Ureter (tissue), 1 donor: ENCODE results near the gene TTC17. TPM values are rescaled to one million over a fixed set of nuclear protein-coding genes. Genes with fewer than 3 reads are reported as not detected.
"Not testable (repeated sequence)": the region's sequence is repeated elsewhere in the genome, so short reads cannot be mapped to it uniquely, and the experiment has no call there.

Experiments used
- DNase-seq: peaks from one replicate; pipeline ENCODE4 v3.0.0-alpha.2; 2020; ENCODE audit warnings: low spot score
- total RNA-seq: library from RNA; stranded (reverse); gene quantifications from one replicate; pipeline ENCODE4 v1.2.4, GENCODE V29; 2023
- donor health status: DM: yes; HTN: yes; CAD: no.

Gene TTC17
- total RNA-seq, 1 donor from 2014 or later: 148 TPM

GRCh38 chr11:43381802-43382201 is 23.1 kb downstream of the TTC17 start:
- DNase-seq: no peak

DNA sequence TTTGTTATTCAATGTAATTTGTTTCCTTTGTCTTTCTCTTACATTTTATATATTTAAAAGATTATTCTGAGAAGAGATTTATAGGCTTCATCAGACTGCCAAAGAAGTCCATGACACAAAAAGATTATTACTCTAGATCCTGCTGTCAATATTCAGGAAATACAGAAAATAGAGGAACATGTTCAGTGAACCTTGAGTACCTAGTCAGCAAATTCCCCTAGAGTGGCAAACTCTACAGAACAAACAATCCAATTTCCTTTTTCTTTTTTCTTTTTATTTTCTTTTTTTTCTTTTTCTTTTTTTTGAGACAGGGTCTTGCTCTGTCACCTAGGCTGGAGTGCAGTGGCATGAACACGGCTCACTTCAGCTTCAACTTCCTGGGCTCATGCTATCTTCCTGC is 23.9 kb downstream of the TTC17 start:
- no peak for DNase-seq

GRCh38 chr11:43384393-43384792 is 25.7 kb downstream of the TTC17 start:
- DNase-seq: no peak

GRCh38 chr11:43392713-43393112 is 34.0 kb downstream of the TTC17 start:
- no peak for DNase-seq

- no peak for DNase-seq
These were observed 35.1 kb downstream of the TTC17 start for GRCh38 chr11:43393765-43394355.

DNA sequence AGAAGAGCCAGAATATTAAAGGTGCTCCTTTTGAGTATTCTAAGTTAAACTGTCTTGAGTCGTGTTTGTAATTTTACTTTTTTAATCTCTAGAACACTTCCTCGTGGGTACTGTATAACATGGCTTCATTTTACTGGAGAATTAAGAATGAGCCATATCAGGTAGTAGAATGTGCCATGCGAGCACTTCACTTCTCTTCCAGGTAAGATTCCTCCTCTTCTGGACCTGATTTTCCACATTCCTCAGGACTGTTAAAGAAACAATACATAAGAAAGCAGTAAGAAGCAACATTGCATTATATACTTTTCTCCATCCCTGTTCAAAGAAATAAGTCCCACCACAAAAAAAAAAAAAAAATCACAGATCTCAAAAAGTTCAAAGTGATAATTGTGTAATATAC is 37.9 kb downstream of the TTC17 start:
- no peak for DNase-seq

DNA sequence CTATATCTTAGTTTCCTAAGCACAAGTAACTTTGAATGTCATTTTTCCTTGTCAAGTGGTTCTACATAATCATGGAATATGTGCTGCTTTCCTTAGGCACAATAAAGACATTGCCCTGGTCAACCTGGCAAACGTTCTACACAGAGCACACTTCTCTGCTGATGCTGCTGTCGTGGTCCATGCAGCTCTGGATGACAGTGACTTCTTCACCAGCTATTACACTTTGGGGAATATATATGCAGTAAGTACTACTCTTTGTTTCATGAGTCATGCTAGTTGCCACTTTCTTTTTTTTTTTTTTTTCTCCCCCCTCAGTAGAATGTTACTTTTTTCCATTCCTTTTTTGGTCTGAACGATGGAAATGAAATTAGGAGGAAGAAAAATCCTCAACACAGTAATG is 38.5 kb downstream of the TTC17 start:
- no peak for DNase-seq

DNA sequence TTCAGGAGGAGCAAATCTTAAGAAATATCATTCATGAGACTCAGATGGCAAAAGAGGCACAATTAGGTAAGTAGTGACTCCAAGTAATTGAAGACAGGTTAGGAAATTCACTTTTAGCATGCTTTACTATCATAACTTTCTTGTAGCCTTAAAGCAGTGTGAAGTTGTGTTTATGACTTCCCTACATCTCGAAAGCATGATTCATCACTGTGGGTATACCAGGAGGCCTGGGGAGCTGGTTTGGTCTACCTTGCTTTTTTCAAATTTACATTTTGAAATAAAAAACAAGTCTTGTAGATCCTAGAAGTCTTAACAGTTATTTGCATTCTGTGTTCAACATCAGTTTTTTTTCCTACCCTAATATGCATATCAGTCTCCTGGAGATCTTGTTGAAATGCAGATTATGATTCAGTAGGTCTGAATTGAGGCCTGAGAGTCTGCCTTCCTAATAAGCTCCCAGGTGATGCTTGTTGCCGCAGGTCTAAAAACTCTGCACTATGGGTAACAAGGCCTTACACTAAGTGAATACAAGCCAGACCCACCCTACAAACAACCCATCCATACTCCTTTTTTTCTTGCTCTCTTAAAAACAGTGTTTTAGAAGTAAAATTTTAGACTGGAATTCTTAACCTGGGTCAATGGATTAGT is 41.4 kb downstream of the TTC17 start:
- DNase-seq: no peak

DNA sequence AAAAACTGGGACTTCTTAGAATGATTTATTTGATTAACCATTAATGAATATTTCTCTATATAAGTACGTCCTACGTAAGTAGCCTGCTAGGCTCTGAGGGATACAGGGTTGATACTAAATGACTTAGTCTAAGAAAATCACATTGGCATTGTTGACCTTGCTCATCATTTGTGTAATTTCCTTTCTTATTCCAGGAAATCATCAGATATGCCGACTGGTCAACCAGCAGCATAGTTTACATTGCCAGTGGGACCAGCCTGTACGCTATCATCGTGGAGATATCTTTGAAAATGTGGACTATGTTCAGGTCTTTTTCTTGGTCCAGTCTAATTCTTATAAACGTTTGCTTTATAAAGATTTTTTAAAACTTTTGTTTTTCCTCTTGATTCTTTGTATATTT is 42.5 kb downstream of the TTC17 start:
- no peak for DNase-seq

DNA sequence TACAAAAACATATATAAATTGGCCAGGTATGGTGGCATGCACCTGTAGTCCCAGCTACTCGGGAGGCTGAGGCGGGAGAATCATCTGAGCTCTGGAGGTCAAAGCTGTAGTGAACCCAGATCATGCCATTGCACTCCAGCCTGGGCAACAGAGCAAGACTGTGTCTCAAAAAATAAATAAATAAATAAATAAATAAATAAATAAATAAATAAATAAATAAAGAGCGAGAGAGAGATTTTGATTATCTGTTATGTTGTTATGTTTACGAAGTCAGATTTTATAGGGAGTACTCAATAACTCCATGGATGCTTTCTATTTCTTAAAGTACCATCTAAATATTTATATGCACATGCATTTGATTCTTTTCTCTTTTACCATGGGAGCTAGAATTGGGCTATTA is 43.1 kb downstream of the TTC17 start:
- not testable (repeated sequence) for DNase-seq

DNA sequence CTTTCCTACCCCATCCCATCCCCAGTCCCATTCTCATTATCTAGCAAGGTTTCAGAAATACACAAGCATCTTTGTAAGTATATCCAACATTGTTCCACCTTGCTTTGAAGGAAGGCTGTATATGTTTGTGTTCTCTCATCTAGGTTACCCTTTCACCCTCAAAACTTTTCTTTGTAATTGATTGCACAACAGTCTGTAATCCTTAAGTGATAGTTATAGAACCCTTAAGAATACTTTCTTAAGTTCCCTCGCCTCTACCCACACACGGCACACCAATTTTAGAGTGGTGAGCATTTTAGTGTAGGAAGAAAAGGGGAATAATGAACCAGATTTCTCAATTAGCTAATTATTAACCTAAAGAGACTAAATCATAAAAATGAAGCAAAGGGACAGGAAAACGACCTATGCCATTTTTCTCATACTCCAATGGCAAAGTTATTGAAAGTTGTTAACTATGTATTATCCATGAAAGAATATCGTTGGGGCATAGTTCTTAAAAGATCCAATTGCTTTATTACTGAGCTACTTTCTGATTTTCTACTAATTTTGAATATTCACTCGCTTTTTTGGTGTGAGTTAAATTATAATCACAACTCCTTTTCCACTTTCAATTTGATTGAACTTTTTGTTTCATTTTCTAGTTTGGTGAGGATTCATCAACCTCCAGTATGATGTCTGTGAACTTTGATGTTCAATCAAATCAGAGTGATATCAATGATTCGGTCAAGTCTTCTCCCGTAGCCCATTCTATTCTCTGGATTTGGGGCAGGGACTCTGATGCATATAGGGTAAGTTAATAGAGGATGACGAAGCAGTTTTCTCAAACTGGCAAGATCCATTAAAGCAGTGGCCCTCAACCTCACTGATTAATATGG is 44.9 kb downstream of the TTC17 start:
- DNase-seq: no peak

DNA sequence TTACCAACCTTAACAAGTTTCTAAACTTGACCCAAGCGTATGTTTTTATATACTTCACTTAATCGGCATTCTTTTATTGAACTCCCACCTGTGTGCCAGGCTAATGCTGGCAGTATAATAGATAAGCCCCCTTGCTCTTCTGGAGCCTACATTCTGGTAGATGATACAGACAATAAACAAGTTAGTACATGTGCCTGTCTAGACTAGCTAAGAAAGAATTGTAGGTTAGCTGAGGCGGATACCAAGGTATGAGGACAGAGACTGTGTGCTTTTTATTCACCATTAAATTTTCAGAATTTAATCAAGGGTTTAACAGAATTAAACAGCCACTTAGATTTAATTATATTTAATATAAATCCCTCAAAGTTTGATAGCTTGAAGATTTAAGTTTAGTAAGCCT is 45.7 kb downstream of the TTC17 start:
- DNase-seq: no peak

GRCh38 chr11:43404836-43405479 is 46.2 kb downstream of the TTC17 start:
- DNase-seq: no peak

GRCh38 chr11:43408277-43408676 is 49.6 kb downstream of the TTC17 start:
- no peak for DNase-seq

DNA sequence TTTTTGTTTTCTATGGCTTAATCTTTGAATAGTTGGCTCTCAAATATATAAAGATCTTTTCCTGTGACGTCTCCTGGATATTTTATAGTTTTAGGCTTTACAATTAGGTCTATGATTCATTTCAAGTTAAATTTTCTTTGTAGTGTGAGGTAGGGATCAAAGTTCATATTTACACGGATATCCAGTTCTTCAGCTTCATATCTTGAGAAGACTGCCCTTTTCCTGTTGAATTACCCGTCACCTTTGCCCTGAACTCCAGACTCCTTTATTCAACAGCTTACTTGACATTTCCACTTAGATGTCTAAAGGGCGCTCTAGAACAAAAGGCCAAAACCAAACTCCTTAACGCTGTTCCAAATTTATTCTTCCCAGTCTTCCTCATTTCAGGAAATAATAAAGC is 51.7 kb downstream of the TTC17 start:
- no peak for DNase-seq

GRCh38 chr11:43418197-43418596 is 59.5 kb downstream of the TTC17 start:
- no peak for DNase-seq

DNA sequence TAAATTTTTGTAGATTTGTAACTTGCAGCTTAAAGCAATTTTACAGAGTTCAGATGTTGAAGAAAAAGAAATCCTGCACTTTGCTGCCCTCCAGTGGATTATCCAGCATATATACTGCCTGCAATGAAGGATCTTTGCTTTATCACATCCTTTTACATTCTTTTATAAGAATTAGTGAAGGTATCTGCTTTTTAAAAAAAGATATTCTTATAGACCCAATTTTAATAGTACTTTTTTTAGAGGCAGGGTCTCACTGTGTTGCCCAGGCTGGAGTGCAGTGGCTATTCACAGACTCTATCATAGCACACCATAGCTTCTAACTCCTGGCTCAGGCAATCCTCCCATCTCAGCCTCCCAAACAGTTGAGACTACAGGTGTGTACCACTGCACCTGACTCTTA is 60.7 kb downstream of the TTC17 start:
- DNase-seq: no peak

GRCh38 chr11:43427971-43428370 is 69.3 kb downstream of the TTC17 start:
- no peak for DNase-seq

DNA sequence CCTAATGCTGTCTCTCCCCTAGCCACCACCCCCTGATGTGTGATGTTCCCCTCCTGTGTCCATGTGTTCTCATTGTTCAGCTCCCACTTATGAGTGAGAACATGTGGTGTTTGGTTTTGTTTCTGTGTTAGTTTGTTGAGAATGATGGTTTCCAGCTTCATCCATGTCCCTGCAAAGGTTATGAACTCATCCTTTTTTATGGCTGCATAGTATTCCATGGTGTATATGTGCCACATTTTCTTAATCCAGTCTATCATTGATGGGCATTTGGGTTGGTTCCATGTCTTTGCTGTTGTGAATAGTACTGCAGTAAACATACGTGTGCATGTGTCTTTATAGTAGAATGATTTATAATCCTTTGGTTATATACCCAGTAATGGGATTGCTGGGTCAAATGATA is 72.2 kb downstream of the TTC17 start:
- not testable (repeated sequence) for DNase-seq

- DNase-seq: no peak
These were observed 76.2 kb downstream of the TTC17 start for GRCh38 chr11:43434893-43435292.

DNA sequence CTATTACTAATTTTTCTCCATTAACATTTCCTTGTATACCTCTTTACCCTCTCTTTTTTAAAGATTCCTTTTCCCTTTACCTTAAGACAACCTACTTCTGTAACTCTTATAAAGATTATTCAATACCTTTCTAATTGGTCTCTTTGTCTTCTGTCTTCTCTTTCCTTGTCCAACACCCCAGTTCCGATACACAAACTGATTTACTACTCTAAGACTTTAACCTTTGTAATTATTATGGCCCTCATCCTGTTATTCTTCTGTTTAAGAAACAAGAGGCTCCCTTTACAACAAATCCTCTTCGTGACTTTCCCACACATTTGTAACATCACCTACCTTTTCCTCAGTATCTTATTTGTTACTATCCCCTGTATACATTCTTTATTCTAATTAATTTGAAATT is 81.8 kb downstream of the TTC17 start:
- no peak for DNase-seq

DNA sequence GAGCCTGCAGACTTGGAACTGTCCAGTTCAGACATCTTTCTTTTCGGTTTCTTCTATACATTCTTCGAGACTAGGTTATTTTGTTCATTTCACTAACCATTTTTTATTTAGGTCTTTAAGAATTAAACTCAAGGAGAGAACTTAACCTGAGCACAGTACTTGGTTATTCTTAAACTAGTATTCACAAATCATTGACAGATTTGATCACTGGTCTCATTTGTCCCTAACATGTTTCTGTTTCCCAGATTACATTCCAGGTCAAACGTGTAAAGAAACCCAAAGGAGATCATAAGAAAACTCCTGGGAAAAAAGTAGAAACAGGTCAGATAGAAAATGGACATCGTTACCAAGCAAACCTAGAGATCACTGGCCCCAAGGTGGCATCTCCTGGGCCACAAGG is 85.1 kb downstream of the TTC17 start:
- no peak for DNase-seq

GRCh38 chr11:43447151-43447550 is 88.4 kb downstream of the TTC17 start:
- DNase-seq: no peak
